HCT116 (cell line): ENCODE measurements around the gene TET3. TPM values are rescaled to one million over a fixed set of nuclear protein-coding genes. Genes with fewer than 3 reads are reported as not detected.

ENCODE experiments used
- ATAC-seq: fragments of 200-7000 bp; cut with Tn5 transposase; 2 replicates; pipeline ENCODE4 v1.9.1; 2020; ENCODE audit warnings: mild to moderate bottlenecking, moderate library complexity
- BruUV-seq: library from RNA; stranded (reverse); fragments of 400-500 nt; replicated peaks from 2 replicates; lab custom pipeline; 2021; lab: Mats Ljungman, UMichigan
- CTCF ChIA-PET: fragments of 300-600 bp; sonication (Branson Sonifier 250); formaldehyde crosslinking; loops from one replicate; lab custom pipeline; 2021; ENCODE audit warnings: antibody characterized with exemption; lab: Charles Lee
- POLR2A ChIA-PET: fragments of 300-600, 350-600 bp; sonication (Branson Sonifier 250); formaldehyde crosslinking; loops from one replicate; lab custom pipeline; 2021; ENCODE audit warnings: antibody characterized with exemption; lab: Charles Lee
- RAD21 ChIA-PET, 2 experiments: fragments of 300-600 bp; sonication (Branson Sonifier 250); formaldehyde crosslinking; loops; one replicate each; lab custom pipeline; 2023; ENCODE audit warnings: low total read pairs in 2 of 2; ENCODE audit not compliant: uncharacterized antibody in 2 of 2, unreplicated experiment in 2 of 2, low non-redundant PET in 1 of 2; lab: Charles Lee
- DNase-seq: peaks from one replicate; pipeline ENCODE4 v3.0.0-alpha.2; 2010; ENCODE audit warnings: low read depth, low spot score
- H2AFZ ChIP-seq: fragments of 200-600 bp; shearing (Covaris generic), sonication (generic); 2 replicates; pipeline ENCODE4 v1.6.1; 2017; ENCODE audit warnings: low read depth, mixed run types, mixed read lengths, antibody characterized with exemption, low read length; ENCODE audit not compliant: poor library complexity, severe bottlenecking
- H3K27ac ChIP-seq: 2 replicates; pipeline ENCODE4 v1.5.1; 2012; ENCODE audit warnings: low read depth, low read length
- H3K27me3 ChIP-seq: fragments of 200-600 bp; sonication (generic); 2 replicates; pipeline ENCODE4 v1.6.1; 2016; ENCODE audit warnings: mixed run types, low read length, mixed read lengths; ENCODE audit not compliant: insufficient read depth
- H3K36me3 ChIP-seq, 2 experiments: fragments of 200-500 bp in 1 of 2; fragments of 200-600 bp in 1 of 2; sonication (Bioruptor generic) in 1 of 2; sonication (generic) in 1 of 2; 2 replicates each; pipeline versions ENCODE4 v1.5.1 to v1.6.1; 2014 to 2016; ENCODE audit warnings: low read length in 2 of 2, inconsistent platforms in 1 of 2, mixed read lengths in 1 of 2, mixed run types in 1 of 2; ENCODE audit not compliant: insufficient read depth in 2 of 2, control insufficient read depth in 1 of 2
- H3K4me1 ChIP-seq, 2 experiments: fragments of 200-600 bp in 1 of 2; sonication (generic) in 1 of 2; 2 replicates each; pipeline versions ENCODE4 v1.5.1 to v1.6.1; 2012 to 2017; ENCODE audit warnings: low read length in 2 of 2, inconsistent platforms in 1 of 2, mild to moderate bottlenecking in 1 of 2, mixed read lengths in 1 of 2, mixed run types in 1 of 2, moderate library complexity in 1 of 2; ENCODE audit not compliant: insufficient read depth in 2 of 2, control insufficient read depth in 1 of 2
- H3K4me2 ChIP-seq: fragments of 200-600 bp; sonication (generic); 2 replicates; pipeline ENCODE4 v1.6.1; 2017; ENCODE audit warnings: mixed run types, low read length, mixed read lengths
- H3K4me3 ChIP-seq, 2 experiments: fragments of 200-600 bp in 1 of 2; sonication (generic) in 1 of 2; replicated peaks in 1 of 2; 2 replicates each; pipeline ENCODE4 v1.5.1; 2011 to 2016; ENCODE audit warnings: low read length in 2 of 2, control low read depth in 1 of 2, low read depth in 1 of 2, mild to moderate bottlenecking in 1 of 2, mixed read lengths in 1 of 2, mixed run types in 1 of 2
- H3K79me2 ChIP-seq: fragments of 200-600 bp; sonication (generic); 2 replicates; pipeline ENCODE4 v1.6.1; 2017; ENCODE audit warnings: mild to moderate bottlenecking, mixed run types, low read length, moderate library complexity, mixed read lengths; ENCODE audit not compliant: insufficient read depth
- H3K9ac ChIP-seq: fragments of 200-600 bp; sonication (generic); 2 replicates; pipeline ENCODE4 v1.6.1; 2016; ENCODE audit warnings: low read length, mixed read lengths
- H3K9me2 ChIP-seq: fragments of 200-600 bp; sonication (generic), shearing (Covaris generic); 2 replicates; pipeline ENCODE4 v1.6.1; 2017; ENCODE audit warnings: mixed run types, mild to moderate bottlenecking, moderate library complexity; ENCODE audit not compliant: insufficient read depth
- H3K9me3 ChIP-seq, 2 experiments: fragments of 200-500 bp in 1 of 2; fragments of 200-600 bp in 1 of 2; sonication (Bioruptor generic) in 1 of 2; sonication (generic) in 1 of 2; 2 replicates each; pipeline ENCODE4 v1.6.1; 2014 to 2017; ENCODE audit warnings: low read length in 2 of 2, mixed read lengths in 2 of 2, inconsistent platforms in 1 of 2, low read depth in 1 of 2, mild to moderate bottlenecking in 1 of 2, mixed run types in 1 of 2, moderate library complexity in 1 of 2; ENCODE audit not compliant: control insufficient read depth in 1 of 2, insufficient read depth in 1 of 2
- H4K20me1 ChIP-seq: fragments of 200-600 bp; sonication (generic), shearing (Covaris generic); 2 replicates; pipeline ENCODE4 v1.6.1; 2017; ENCODE audit warnings: mixed run types, mild to moderate bottlenecking, moderate library complexity; ENCODE audit not compliant: insufficient read depth
- CEBPB ChIP-seq: IDR thresholded peaks from 2 replicates; pipeline ENCODE4 v1.6.1; 2012; ENCODE audit warnings: low read depth
- EGR1 ChIP-seq: IDR thresholded peaks from 2 replicates; pipeline ENCODE4 v1.6.1; 2012; ENCODE audit warnings: low read depth
- EZH2phosphoT487 ChIP-seq: fragments of 200-600 bp; IDR thresholded peaks from 2 replicates; pipeline ENCODE4 v1.6.1; 2018; ENCODE audit warnings: antibody characterized with exemption, borderline replicate concordance
- JUND ChIP-seq: IDR thresholded peaks from 2 replicates; pipeline ENCODE4 v1.6.1; 2012
- POLR2A ChIP-seq: IDR thresholded peaks from 2 replicates; pipeline ENCODE4 v1.7.0; 2011; ENCODE audit warnings: borderline replicate concordance; ENCODE audit not compliant: insufficient read depth, insufficient read length; ENCODE audit errors: extremely low read depth
- RAD21 ChIP-seq: IDR thresholded peaks from 2 replicates; pipeline ENCODE4 v1.6.1; 2012; ENCODE audit warnings: low read depth, mild to moderate bottlenecking
- SIN3A ChIP-seq: IDR thresholded peaks from 2 replicates; pipeline ENCODE4 v1.6.1; 2012; ENCODE audit warnings: low read depth
- SP1 ChIP-seq: IDR thresholded peaks from 2 replicates; pipeline ENCODE4 v1.6.1; 2012; ENCODE audit warnings: low read depth
- SRF ChIP-seq: IDR thresholded peaks from 2 replicates; pipeline ENCODE4 v1.6.1; 2012; ENCODE audit warnings: low read depth
- TCF7L2 ChIP-seq: IDR thresholded peaks from 2 replicates; pipeline ENCODE4 v1.7.0; 2011; ENCODE audit warnings: borderline replicate concordance, inconsistent platforms; ENCODE audit not compliant: insufficient read depth, insufficient read length; ENCODE audit errors: extremely low read depth
- YY1 ChIP-seq: IDR thresholded peaks from 2 replicates; pipeline ENCODE4 v1.6.1; 2011; ENCODE audit warnings: low read length, low read depth, moderate library complexity, mild to moderate bottlenecking; ENCODE audit not compliant: insufficient replicate concordance; ENCODE audit errors: extremely low read depth
- ZBTB33 ChIP-seq: IDR thresholded peaks from 2 replicates; pipeline ENCODE4 v1.6.1; 2011; ENCODE audit warnings: mild to moderate bottlenecking, low read length, moderate library complexity; ENCODE audit not compliant: insufficient replicate concordance; ENCODE audit errors: extremely low read depth
- ZNF274 ChIP-seq: fragments of 200-500 bp; sonication (Bioruptor generic); IDR thresholded peaks from 2 replicates; pipeline ENCODE4 v1.6.1; 2014; ENCODE audit warnings: mild to moderate bottlenecking, low read depth, low read length, inconsistent platforms
- intact Hi-C: fragments of 100-400 bp; cut with micrococcal nuclease; formaldehyde crosslinking; loops from 2 replicates; pipeline ENCODE4 v1.10.0; 2022
- total RNA-seq: library from RNA; stranded (reverse); gene quantifications from one replicate; pipeline ENCODE4 v1.2.1, GENCODE V29; 2021; ENCODE audit not compliant: unreplicated experiment
- TF ChIP-seq, protein P1 (sequence below): IDR thresholded peaks from 2 replicates; pipeline ENCODE4 v1.6.1; 2012; ENCODE audit warnings: low read depth
- TF ChIP-seq, protein P2 (sequence below): IDR thresholded peaks from 2 replicates; pipeline ENCODE4 v1.6.1; 2012

The TET3 gene
- total RNA-seq, 1 experiment from 2014 or later = 15.4 TPM

DNA sequence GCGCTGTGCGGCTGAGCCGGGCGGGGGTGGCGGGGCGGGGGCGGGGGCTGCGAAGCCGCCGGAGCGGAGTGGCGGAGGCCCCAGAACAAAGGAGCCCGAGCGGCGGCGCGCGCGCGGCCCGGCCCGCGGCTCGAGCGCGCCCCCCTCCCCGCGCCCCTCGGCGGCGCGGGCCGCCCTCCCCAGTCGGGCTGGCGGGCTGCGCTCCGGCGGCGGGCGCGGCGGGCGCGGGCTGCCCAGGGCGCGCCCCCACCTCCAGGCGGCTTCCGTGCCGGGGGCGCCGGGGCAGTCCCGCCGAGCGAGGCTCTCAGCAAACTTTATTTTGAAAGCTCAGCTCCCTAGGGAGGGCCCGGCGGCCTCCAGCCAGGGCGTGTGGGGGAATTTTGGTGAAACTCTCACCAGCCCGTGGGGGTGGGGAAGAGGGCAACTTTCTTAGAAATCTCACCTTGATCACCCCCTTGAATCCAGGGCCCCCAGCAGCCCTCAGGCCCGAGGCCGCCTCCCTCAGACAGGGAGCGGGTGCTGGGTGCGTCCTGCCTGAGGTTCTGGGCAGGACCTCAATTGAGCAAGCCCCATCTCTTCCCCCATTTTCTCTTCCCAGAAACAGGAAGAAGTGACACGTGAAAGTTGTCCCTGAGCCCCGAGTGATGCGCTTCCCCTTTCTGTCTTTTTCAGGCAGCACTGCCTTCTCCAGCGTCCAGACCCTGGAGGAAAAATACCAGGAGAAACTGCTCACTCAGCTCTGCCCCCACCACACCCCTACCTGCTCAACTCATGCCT is 786 bp downstream of the TET3 start (continued):
- no peak for TF ChIP-seq ZBTB33
- TF ChIP-seq SIN3A = no peak
- TF ChIP-seq JUND = no peak
- no peak for TF ChIP-seq EZH2phosphoT487
- TF ChIP-seq POLR2A = no peak

- RAD21 ChIA-PET = no interaction called here
- H3K9ac ChIP-seq = peak overlapping the region; percentile 90
- H3K79me2 ChIP-seq = peaks cover 58% of the 10 kb centered on the region
- no peak for ATAC-seq
- intact Hi-C loops = no loop called here
- no peaks in the 10 kb centered on the region for H3K27me3 ChIP-seq
- no peak overlapping the region for H2AFZ ChIP-seq
- peak overlapping the region; percentile 86 for H3K4me2 ChIP-seq
- peak overlapping the region; percentile 84 for H3K27ac ChIP-seq
- peaks cover 30 to 60% of the 10 kb centered on the region in 2 experiments for H3K4me1 ChIP-seq
- CTCF ChIA-PET = no interaction called here
- POLR2A ChIA-PET = no interaction called here
- H3K4me3 ChIP-seq = peak overlapping the region; percentile 66 to 70
- BruUV-seq = no TSS peak
- no peak for DNase-seq
- no peaks in the 10 kb centered on the region for H3K9me2 ChIP-seq
- no peaks in the 10 kb centered on the region for H3K9me3 ChIP-seq
- no peaks in the 10 kb centered on the region for H4K20me1 ChIP-seq
- H3K36me3 ChIP-seq = peaks cover 7 to 40% of the 10 kb centered on the region in 2 experiments; a peak in 1 of 4 replicates
- TF ChIP-seq JUND = no peak
- TF ChIP-seq SP1 = no peak
- no peak for TF ChIP-seq SRF
- no peak for TF ChIP-seq YY1
- no peak for TF ChIP-seq EGR1
- TF ChIP-seq, protein P1, sequence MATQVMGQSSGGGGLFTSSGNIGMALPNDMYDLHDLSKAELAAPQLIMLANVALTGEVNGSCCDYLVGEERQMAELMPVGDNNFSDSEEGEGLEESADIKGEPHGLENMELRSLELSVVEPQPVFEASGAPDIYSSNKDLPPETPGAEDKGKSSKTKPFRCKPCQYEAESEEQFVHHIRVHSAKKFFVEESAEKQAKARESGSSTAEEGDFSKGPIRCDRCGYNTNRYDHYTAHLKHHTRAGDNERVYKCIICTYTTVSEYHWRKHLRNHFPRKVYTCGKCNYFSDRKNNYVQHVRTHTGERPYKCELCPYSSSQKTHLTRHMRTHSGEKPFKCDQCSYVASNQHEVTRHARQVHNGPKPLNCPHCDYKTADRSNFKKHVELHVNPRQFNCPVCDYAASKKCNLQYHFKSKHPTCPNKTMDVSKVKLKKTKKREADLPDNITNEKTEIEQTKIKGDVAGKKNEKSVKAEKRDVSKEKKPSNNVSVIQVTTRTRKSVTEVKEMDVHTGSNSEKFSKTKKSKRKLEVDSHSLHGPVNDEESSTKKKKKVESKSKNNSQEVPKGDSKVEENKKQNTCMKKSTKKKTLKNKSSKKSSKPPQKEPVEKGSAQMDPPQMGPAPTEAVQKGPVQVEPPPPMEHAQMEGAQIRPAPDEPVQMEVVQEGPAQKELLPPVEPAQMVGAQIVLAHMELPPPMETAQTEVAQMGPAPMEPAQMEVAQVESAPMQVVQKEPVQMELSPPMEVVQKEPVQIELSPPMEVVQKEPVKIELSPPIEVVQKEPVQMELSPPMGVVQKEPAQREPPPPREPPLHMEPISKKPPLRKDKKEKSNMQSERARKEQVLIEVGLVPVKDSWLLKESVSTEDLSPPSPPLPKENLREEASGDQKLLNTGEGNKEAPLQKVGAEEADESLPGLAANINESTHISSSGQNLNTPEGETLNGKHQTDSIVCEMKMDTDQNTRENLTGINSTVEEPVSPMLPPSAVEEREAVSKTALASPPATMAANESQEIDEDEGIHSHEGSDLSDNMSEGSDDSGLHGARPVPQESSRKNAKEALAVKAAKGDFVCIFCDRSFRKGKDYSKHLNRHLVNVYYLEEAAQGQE = no peak
- TF ChIP-seq RAD21 = no peak
- TF ChIP-seq ZNF274 = no peak
- no peak for TF ChIP-seq EZH2phosphoT487
- no peak for TF ChIP-seq TCF7L2
- no peak for TF ChIP-seq CEBPB
- no peak for TF ChIP-seq ZBTB33
- TF ChIP-seq, protein P2, sequence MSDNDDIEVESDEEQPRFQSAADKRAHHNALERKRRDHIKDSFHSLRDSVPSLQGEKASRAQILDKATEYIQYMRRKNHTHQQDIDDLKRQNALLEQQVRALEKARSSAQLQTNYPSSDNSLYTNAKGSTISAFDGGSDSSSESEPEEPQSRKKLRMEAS = no peak
These were observed 1.5 kb downstream of the TET3 start for GRCh38 chr2:73986085-73986681.
